ENCODE measurements around the gene NHLRC1.

The NHLRC1 gene

GRCh38 chr6:18101873-18102272 lies 20.6 kb downstream of the NHLRC1 start:
- no peak for DNase-seq (ENCODE audit: low read depth)
- no peak for TF ChIP-seq CTCF (conservative IDR thresholded peaks at IDR 0.05; ENCODE audit: low read depth, low read length)
- H3K4me3 ChIP-seq (ENCODE audit: low read depth, low read length) = no peak overlapping the region

- peak; percentile 16 for DNase-seq (ENCODE audit: low read depth)
- no peak overlapping the region for H3K4me3 ChIP-seq (ENCODE audit: low read depth, low read length)
- no peak for TF ChIP-seq CTCF (conservative IDR thresholded peaks at IDR 0.05; ENCODE audit: low read depth, low read length)
Observed at GRCh38 chr6:18101271-18101670, 21.2 kb downstream of the NHLRC1 start.

GRCh38 chr6:18100296-18100695 lies 22.2 kb downstream of the NHLRC1 start:
- H3K4me3 ChIP-seq (ENCODE audit: low read depth, low read length) = no peak overlapping the region
- TF ChIP-seq CTCF (conservative IDR thresholded peaks at IDR 0.05; ENCODE audit: low read depth, low read length) = no peak
- DNase-seq (ENCODE audit: low read depth) = no peak

- no peak for DNase-seq (ENCODE audit: low read depth)
- TF ChIP-seq CTCF (conservative IDR thresholded peaks at IDR 0.05; ENCODE audit: low read depth, low read length) = no peak
- H3K4me3 ChIP-seq (ENCODE audit: low read depth, low read length) = no peak overlapping the region
Observed at GRCh38 chr6:18099511-18099910, 23.0 kb downstream of the NHLRC1 start.

GRCh38 chr6:18096423-18096822 lies 26.1 kb downstream of the NHLRC1 start:
- TF ChIP-seq CTCF (conservative IDR thresholded peaks at IDR 0.05; ENCODE audit: low read depth, low read length) = no peak
- no peak for DNase-seq (ENCODE audit: low read depth)
- no peak overlapping the region for H3K4me3 ChIP-seq (ENCODE audit: low read depth, low read length)

- DNase-seq (ENCODE audit: low read depth) = no peak
- no peak for TF ChIP-seq CTCF (conservative IDR thresholded peaks at IDR 0.05; ENCODE audit: low read depth, low read length)
- no peak overlapping the region for H3K4me3 ChIP-seq (ENCODE audit: low read depth, low read length)
Observed at GRCh38 chr6:18091382-18091781, 31.1 kb downstream of the NHLRC1 start.

- no peak for TF ChIP-seq CTCF (conservative IDR thresholded peaks at IDR 0.05; ENCODE audit: low read depth, low read length)
- no peak overlapping the region for H3K4me3 ChIP-seq (ENCODE audit: low read depth, low read length)
- DNase-seq (ENCODE audit: low read depth) = no peak
Observed at GRCh38 chr6:18090349-18090786, 32.1 kb downstream of the NHLRC1 start.
